ENCODE results near the gene SUV39H1. TPM values are rescaled to one million over a fixed set of nuclear protein-coding genes. Genes with fewer than 3 reads are reported as not detected.

The SUV39H1 gene
- polyA plus RNA-seq, 1 of the 3 experiments (the other 2 are of a cell fraction) = 8.5 TPM

- TF ChIP-seq REST (IDR thresholded peaks at IDR 0.05; ENCODE audit: low read depth, low read length) (no peak), TAF1 (IDR thresholded peaks at IDR 0.05; ENCODE audit: borderline replicate concordance, low read depth, low read length) (no peak), NFIC (IDR thresholded peaks at IDR 0.05; ENCODE audit: borderline replicate concordance) (no peak), USF2 (IDR thresholded peaks at IDR 0.05; ENCODE audit: borderline replicate concordance, low read depth, low read length) (no peak), SMC3 (IDR thresholded peaks at IDR 0.05; ENCODE audit: low read depth, low read length) (no peak), IRF3 (IDR thresholded peaks at IDR 0.05; ENCODE audit: low read depth, low read length) (no peak)
These were observed 4.6 kb downstream of the SUV39H1 start (continued) for GRCh38 chrX:48700951-48701653.

GRCh38 chrX:48702032-48702431 is 5.5 kb downstream of the SUV39H1 start:
- ChIA-PET POLR2A (no interaction called here), CTCF (no interaction called here)
- peaks cover 19% of the 10 kb centered on the region for H3K79me2 ChIP-seq (ENCODE audit: insufficient read depth)
- H3K27ac ChIP-seq (ENCODE audit: low read depth in 2 of 2, low read length in 1 of 2) = no peak overlapping the region
- peaks cover 0 to 4% of the 10 kb centered on the region in 2 experiments; a peak in 1 of 4 replicates for H3K4me1 ChIP-seq (ENCODE audit: control insufficient read depth in 1 of 2, insufficient read depth in 2 of 2, low read depth in 1 of 2, low read length in 1 of 2)
- H3K36me3 ChIP-seq (replicated peaks in 1 of 2; ENCODE audit: control insufficient read depth in 1 of 2, insufficient read depth in 2 of 2, low read length in 1 of 2) = peaks cover 0 to 7% of the 10 kb centered on the region in 2 experiments
- TF ChIP-seq USF1 (IDR thresholded peaks at IDR 0.05; ENCODE audit: borderline replicate concordance, low read depth) = no peak
- TF ChIP-seq JUND (IDR thresholded peaks at IDR 0.05) = no peak
- TF ChIP-seq MXI1 (IDR thresholded peaks at IDR 0.05; ENCODE audit: low read depth, low read length) = no peak
- no peak for TF ChIP-seq FOXJ3 (CRISPR knock-in tag; IDR thresholded peaks at IDR 0.05)
- no peak for TF ChIP-seq CHD2 (IDR thresholded peaks at IDR 0.05; ENCODE audit: low read length, partially characterized antibody)
- TF ChIP-seq USF2 (IDR thresholded peaks at IDR 0.05; ENCODE audit: borderline replicate concordance, low read depth, low read length) = no peak
- TF ChIP-seq MAX (IDR thresholded peaks at IDR 0.05; ENCODE audit: low read depth) = no peak
- no peak for TF ChIP-seq FOSL2 (IDR thresholded peaks at IDR 0.05; ENCODE audit: borderline replicate concordance, low read depth)
- no peak for TF ChIP-seq TCF12 (IDR thresholded peaks at IDR 0.05)
- TF ChIP-seq NFIC (IDR thresholded peaks at IDR 0.05; ENCODE audit: borderline replicate concordance) = no peak
- TF ChIP-seq SMC3 (IDR thresholded peaks at IDR 0.05; ENCODE audit: low read depth, low read length) = no peak
- TF ChIP-seq REST (IDR thresholded peaks at IDR 0.05; ENCODE audit: low read depth, low read length) = no peak
- TF ChIP-seq NRF1 (IDR thresholded peaks at IDR 0.05; ENCODE audit: low read depth, low read length) = no peak
- no peak for TF ChIP-seq RCOR1 (IDR thresholded peaks at IDR 0.05; ENCODE audit: low read length)
- H3K4me2 ChIP-seq = no peak overlapping the region
- H2AFZ ChIP-seq (ENCODE audit: low read depth) = no peak overlapping the region
- no peaks in the 10 kb centered on the region; the same call in 1 of the 2 replicates for H3K27me3 ChIP-seq (ENCODE audit: insufficient read depth)
- no peak overlapping the region for H3K9ac ChIP-seq
- H3K4me3 ChIP-seq (ENCODE audit: low read depth in 2 of 2, low read length in 1 of 2) = no peak overlapping the region
- no peaks in the 10 kb centered on the region for H3K9me2 ChIP-seq
- no peaks in the 10 kb centered on the region for H3F3A ChIP-seq (replicated peaks; ENCODE audit: insufficient read depth)
- H4K20me1 ChIP-seq (ENCODE audit: insufficient read depth) = no peaks in the 10 kb centered on the region
- no peaks in the 10 kb centered on the region for H3K9me3 ChIP-seq
- 71% methylated on average over 1 of the region's 2 CpGs for WGBS (ENCODE audit: low lambda C conversion rate)
- no peak for DNase-seq

Measured in SK-N-SH (cell line).